A673 (cell line): ENCODE measurements around the gene CCDC154. TPM values are rescaled to one million over a fixed set of nuclear protein-coding genes. Genes with fewer than 3 reads are reported as not detected.

ENCODE experiments used
- BruUV-seq: library from RNA; stranded (reverse); fragments of 400-500 nt; replicated peaks from 2 replicates; lab custom pipeline; 2021; lab: Mats Ljungman, UMichigan
- CTCF ChIA-PET: fragments of 300-600 bp; sonication (Branson Sonifier 250); formaldehyde crosslinking; loops from one replicate; lab custom pipeline; 2022; ENCODE audit warnings: antibody characterized with exemption; lab: Charles Lee
- POLR2A ChIA-PET: fragments of 300-600 bp; sonication (Branson Sonifier 250); formaldehyde crosslinking; loops from one replicate; lab custom pipeline; 2022; ENCODE audit warnings: antibody characterized with exemption; ENCODE audit not compliant: low non-redundant PET; lab: Charles Lee
- DNase-seq: peaks from one replicate; pipeline ENCODE4 v3.0.0-alpha.2; 2015; ENCODE audit warnings: low spot score
- H3K27ac ChIP-seq: fragments of 200-600 bp; sonication (generic); 2 replicates; pipeline ENCODE4 v1.5.1; 2016; ENCODE audit warnings: mixed run types, low read depth, mild to moderate bottlenecking, mixed read lengths, antibody characterized with exemption, low read length; ENCODE audit not compliant: poor library complexity, severe bottlenecking
- H3K27me3 ChIP-seq: fragments of 200-600 bp; sonication (generic); replicated peaks from 2 replicates; pipeline ENCODE4 v1.6.1; 2017; ENCODE audit warnings: mixed run types, low read depth, mild to moderate bottlenecking, mixed read lengths, antibody characterized with exemption, low read length; ENCODE audit not compliant: insufficient read depth, poor library complexity
- H3K36me3 ChIP-seq: fragments of 200-600 bp; sonication (generic); 2 replicates; pipeline ENCODE4 v1.6.1; 2016; ENCODE audit warnings: mixed run types, mild to moderate bottlenecking, mixed read lengths, antibody characterized with exemption, low read length; ENCODE audit not compliant: insufficient read depth, poor library complexity, severe bottlenecking
- H3K4me1 ChIP-seq: fragments of 200-600 bp; sonication (generic); 2 replicates; pipeline ENCODE4 v1.6.1; 2017; ENCODE audit warnings: mixed run types, mild to moderate bottlenecking, mixed read lengths, antibody characterized with exemption, low read length; ENCODE audit not compliant: insufficient read depth, poor library complexity, severe bottlenecking
- H3K4me3 ChIP-seq: fragments of 200-600 bp; sonication (generic); 2 replicates; pipeline ENCODE4 v1.5.1; 2016; ENCODE audit warnings: low read depth, mixed run types, mild to moderate bottlenecking, mixed read lengths, low read length; ENCODE audit not compliant: poor library complexity, severe bottlenecking
- H3K9me3 ChIP-seq: fragments of 200-600 bp; sonication (generic); 2 replicates; pipeline ENCODE4 v1.6.1; 2016; ENCODE audit warnings: mixed run types, low read depth, mild to moderate bottlenecking, mixed read lengths, antibody characterized with exemption, low read length; ENCODE audit not compliant: poor library complexity, severe bottlenecking
- EZH2 ChIP-seq: fragments of 200-600 bp; sonication (generic); IDR thresholded peaks from 2 replicates; pipeline ENCODE4 v1.6.1; 2017; ENCODE audit warnings: borderline replicate concordance, low read depth, mild to moderate bottlenecking, mixed read lengths, antibody characterized with exemption, low read length; ENCODE audit not compliant: poor library complexity, severe bottlenecking
- intact Hi-C: fragments of 100-400 bp; cut with micrococcal nuclease; formaldehyde crosslinking; loops from one replicate; pipeline ENCODE4 v1.10.0; 2022; ENCODE audit not compliant: unreplicated experiment
- total RNA-seq: library from RNA; stranded (reverse); gene quantifications from 2 replicates; pipeline ENCODE4 v1.2.3, GENCODE V29; 2021
- TF ChIP-seq, protein P1 (sequence below): fragments of 300-800, 200-600 bp; sonication (generic); conservative IDR thresholded peaks from 2 replicates; pipeline ENCODE4 v1.5.1; 2017; ENCODE audit warnings: low read depth, mild to moderate bottlenecking, antibody characterized with exemption, low read length, moderate library complexity, mixed read lengths

CCDC154 gene
- total RNA-seq, 1 experiment from 2014 or later: 1.2 TPM

DNA sequence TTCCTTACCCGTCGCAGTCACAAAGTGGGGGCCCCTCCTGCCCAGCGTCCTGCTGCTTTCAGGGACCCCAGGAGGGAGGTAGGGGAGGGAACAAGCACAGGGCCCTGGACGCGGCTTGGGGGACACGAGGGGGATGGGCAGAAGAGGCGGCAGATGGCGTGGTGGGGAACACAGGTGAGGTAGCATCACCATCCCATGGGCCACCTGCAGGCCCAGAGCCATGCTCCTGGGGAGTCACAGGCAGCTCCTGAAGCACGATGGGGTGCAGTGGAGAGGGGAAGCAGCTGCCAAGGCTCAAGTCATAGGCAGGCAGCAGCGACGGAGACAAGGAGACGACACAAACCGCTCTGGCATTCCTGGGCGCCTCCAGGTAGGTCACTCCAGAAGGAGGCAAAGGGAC is 40.6 kb downstream of the CCDC154 start:
- H3K27me3 ChIP-seq: no peaks in the 10 kb centered on the region
- CTCF ChIA-PET: no interaction called here
- no peak for DNase-seq
- no peak overlapping the region for H3K27ac ChIP-seq
- TF ChIP-seq, protein P1, sequence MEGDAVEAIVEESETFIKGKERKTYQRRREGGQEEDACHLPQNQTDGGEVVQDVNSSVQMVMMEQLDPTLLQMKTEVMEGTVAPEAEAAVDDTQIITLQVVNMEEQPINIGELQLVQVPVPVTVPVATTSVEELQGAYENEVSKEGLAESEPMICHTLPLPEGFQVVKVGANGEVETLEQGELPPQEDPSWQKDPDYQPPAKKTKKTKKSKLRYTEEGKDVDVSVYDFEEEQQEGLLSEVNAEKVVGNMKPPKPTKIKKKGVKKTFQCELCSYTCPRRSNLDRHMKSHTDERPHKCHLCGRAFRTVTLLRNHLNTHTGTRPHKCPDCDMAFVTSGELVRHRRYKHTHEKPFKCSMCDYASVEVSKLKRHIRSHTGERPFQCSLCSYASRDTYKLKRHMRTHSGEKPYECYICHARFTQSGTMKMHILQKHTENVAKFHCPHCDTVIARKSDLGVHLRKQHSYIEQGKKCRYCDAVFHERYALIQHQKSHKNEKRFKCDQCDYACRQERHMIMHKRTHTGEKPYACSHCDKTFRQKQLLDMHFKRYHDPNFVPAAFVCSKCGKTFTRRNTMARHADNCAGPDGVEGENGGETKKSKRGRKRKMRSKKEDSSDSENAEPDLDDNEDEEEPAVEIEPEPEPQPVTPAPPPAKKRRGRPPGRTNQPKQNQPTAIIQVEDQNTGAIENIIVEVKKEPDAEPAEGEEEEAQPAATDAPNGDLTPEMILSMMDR: no peak
- no peak for TF ChIP-seq EZH2
- no peak overlapping the region for H3K4me3 ChIP-seq
- no peaks in the 10 kb centered on the region for H3K36me3 ChIP-seq
- H3K9me3 ChIP-seq: no peaks in the 10 kb centered on the region
- BruUV-seq: no TSS peak
- intact Hi-C loops: no loop called here
- peaks cover 7% of the 10 kb centered on the region for H3K4me1 ChIP-seq
- POLR2A ChIA-PET: no interaction called here

GRCh38 chr16:1403036-1403435 is 41.3 kb downstream of the CCDC154 start:
- no TSS peak for BruUV-seq
- H3K27me3 ChIP-seq: no peaks in the 10 kb centered on the region
- ChIA-PET POLR2A (no interaction called here), CTCF (no interaction called here)
- TF ChIP-seq, protein P1: no peak
- TF ChIP-seq EZH2: no peak
- H3K27ac ChIP-seq: no peak overlapping the region
- H3K4me3 ChIP-seq: no peak overlapping the region
- H3K4me1 ChIP-seq: peaks cover 7% of the 10 kb centered on the region
- intact Hi-C loops: no loop called here
- H3K9me3 ChIP-seq: no peaks in the 10 kb centered on the region
- H3K36me3 ChIP-seq: no peaks in the 10 kb centered on the region
- DNase-seq: no peak

DNA sequence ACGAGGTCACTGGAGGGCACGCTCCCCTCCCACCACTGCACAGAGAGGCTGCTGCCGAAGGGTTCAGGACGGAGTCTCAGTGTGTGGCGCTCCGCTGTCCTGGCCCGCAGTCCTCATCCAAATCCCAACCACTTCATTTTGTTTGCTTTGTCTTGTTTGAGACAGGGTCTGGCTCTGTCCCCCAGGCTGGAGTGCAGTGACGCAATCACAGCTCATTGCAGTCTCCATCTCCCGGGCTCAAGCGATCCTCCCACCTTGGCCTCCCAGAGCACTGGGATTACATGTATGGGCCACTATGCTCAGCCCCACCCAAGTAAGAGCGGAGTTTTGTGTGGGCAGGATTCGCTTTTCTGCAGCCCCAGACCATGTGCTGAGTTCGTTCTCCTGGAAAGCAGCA is 42.6 kb downstream of the CCDC154 start:
- no peaks in the 10 kb centered on the region for H3K27me3 ChIP-seq
- no peak for TF ChIP-seq EZH2
- TF ChIP-seq, protein P1: no peak
- no peak overlapping the region for H3K4me3 ChIP-seq
- BruUV-seq: no TSS peak
- no peaks in the 10 kb centered on the region for H3K9me3 ChIP-seq
- POLR2A ChIA-PET: no interaction called here
- no peak for DNase-seq
- CTCF ChIA-PET: no interaction called here
- H3K4me1 ChIP-seq: no peaks in the 10 kb centered on the region
- no peak overlapping the region for H3K27ac ChIP-seq
- intact Hi-C loops: no loop called here
- no peaks in the 10 kb centered on the region for H3K36me3 ChIP-seq
